Kidney (tissue), 14 donors: ENCODE results near the gene RNF182. TPM values are rescaled to one million over a fixed set of nuclear protein-coding genes. Genes with fewer than 3 reads are reported as not detected.

Experiments used
- DNase-seq, 5 donors: peaks; one replicate each; pipeline ENCODE4 v3.0.0-alpha.2; 2013 to 2020
- FAIRE-seq: peaks from 2 replicates; lab custom pipeline; 2012; peaks lifted over from hg19 to GRCh38; lab: Jason Lieb, UNC
- H3K27ac ChIP-seq, 2 donors: one replicate each; pipeline ENCODE4 v1.7.0; 2013; ENCODE audit warnings: low read depth in 2 of 2, low read length in 2 of 2, inconsistent platforms in 1 of 2
- H3K27me3 ChIP-seq: one replicate; pipeline ENCODE4 v1.7.1; 2013; ENCODE audit warnings: low read length, inconsistent platforms; ENCODE audit not compliant: control insufficient read depth, insufficient read depth
- H3K36me3 ChIP-seq, 3 donors: one replicate each; pipeline versions ENCODE4 v1.7.0 to v1.7.1; 2013; ENCODE audit warnings: low read length in 3 of 3, control low read depth in 1 of 3, inconsistent platforms in 1 of 3; ENCODE audit not compliant: insufficient read depth in 3 of 3, control insufficient read depth in 2 of 3
- H3K4me1 ChIP-seq, 3 donors: one replicate each; pipeline versions ENCODE4 v1.7.0 to v1.7.1; 2013; ENCODE audit warnings: low read length in 3 of 3, inconsistent platforms in 1 of 3, low read depth in 1 of 3; ENCODE audit not compliant: control insufficient read depth in 2 of 3, insufficient read depth in 2 of 3
- H3K4me3 ChIP-seq, 3 donors: one replicate each; pipeline versions ENCODE4 v1.7.0 to v1.8.1; 2013; ENCODE audit warnings: low read length in 3 of 3, control low read depth in 1 of 3, inconsistent platforms in 1 of 3
- H3K9ac ChIP-seq, 3 donors: one replicate each; pipeline versions ENCODE4 v1.7.0 to v1.7.1; 2013; ENCODE audit warnings: low read length in 3 of 3, control low read depth in 1 of 3, inconsistent platforms in 1 of 3
- H3K9me3 ChIP-seq, 3 donors: one replicate each; pipeline versions ENCODE4 v1.7.0 to v1.7.1; 2013; ENCODE audit warnings: low read length in 3 of 3, control low read depth in 1 of 3, inconsistent platforms in 1 of 3; ENCODE audit not compliant: control insufficient read depth in 2 of 3, insufficient read depth in 1 of 3
- CTCF ChIP-seq: IDR thresholded peaks from 3 replicates; pipeline ENCODE4 v1.5.1; 2012; ENCODE audit warnings: mild to moderate bottlenecking, moderate library complexity, borderline replicate concordance; ENCODE audit not compliant: insufficient read depth; ENCODE audit errors: extremely low read depth
- intact Hi-C: fragments of 100-400 bp; cut with DNase I; formaldehyde crosslinking; loops from one replicate; pipeline ENCODE4 v1.11.1; 2022
- polyA plus RNA-seq: library from polyadenylated mRNA; stranded (reverse); fragments of 350-450 nt; fragmentation: Illumina TruSeq; extraction: RNeasy Lipid Tissue Mini Kit (QIAGEN cat#74804); gene quantifications from one replicate; pipeline ENCODE4 v1.2.3, GENCODE V29; 2014; ENCODE audit warnings: low read depth, low replicate concordance; ENCODE audit not compliant: insufficient read depth
- total RNA-seq: library from RNA; stranded (reverse); fragmentation: NEBNext Ultra II Directional; extraction: Animal tissue kit (Norgen Biotek cat#: 25700); gene quantifications from one replicate; pipeline ENCODE4 v1.2.1, GENCODE V29; 2021
- donor health status: control.
- donor health status: control.
- donor health status: control.
- donor health status: control.
- donor health status: control.
- donor health status: DM: yes; HTN: yes; CAD: no.
- donor health status: Normal renal cell carcinoma (clear cell type).

Gene RNF182
- total and polyA plus RNA-seq, 2 donors from 2014 or later = 0.90 to 3.9 TPM

GRCh38 chr6:13987400-13987865 is 62.7 kb downstream of the RNF182 start:
- DNase-seq (no peak), FAIRE-seq (no peak)
- H3K4me3 ChIP-seq = no peak overlapping the region
- no peaks in the 10 kb centered on the region for H3K27me3 ChIP-seq
- intact Hi-C loops = no loop called here
- no peaks in the 10 kb centered on the region for H3K36me3 ChIP-seq
- H3K4me1 ChIP-seq = no peaks in the 10 kb centered on the region
- no peak overlapping the region for H3K9ac ChIP-seq
- no peak for TF ChIP-seq CTCF
- no peak overlapping the region for H3K27ac ChIP-seq
- no peaks in the 10 kb centered on the region for H3K9me3 ChIP-seq

- DNase-seq (no peak), FAIRE-seq (no peak)
- Histone ChIP-seq H3K36me3 (no peaks in the 10 kb centered on the region), H3K27me3 (no peaks in the 10 kb centered on the region), H3K9me3 (no peaks in the 10 kb centered on the region), H3K9ac (no peak overlapping the region), H3K4me3 (no peak overlapping the region), H3K4me1 (no peaks in the 10 kb centered on the region), H3K27ac (no peak overlapping the region)
- intact Hi-C loops = no loop called here
- TF ChIP-seq CTCF = no peak
These were observed 63.4 kb downstream of the RNF182 start for GRCh38 chr6:13988049-13988738.

- intact Hi-C loops = no loop called here
These were observed 64.2 kb downstream of the RNF182 start for GRCh38 chr6:13988908-13989307.

More at GRCh38 chr6:13988908-13989307, 64.2 kb downstream of the RNF182 start:
- H3K9me3 ChIP-seq = no peaks in the 10 kb centered on the region
- no peak for DNase-seq
- no peak overlapping the region for H3K4me3 ChIP-seq
- H3K36me3 ChIP-seq = no peaks in the 10 kb centered on the region
- no peaks in the 10 kb centered on the region for H3K4me1 ChIP-seq
- FAIRE-seq = no peak
- H3K27ac ChIP-seq = no peak overlapping the region
- TF ChIP-seq CTCF = no peak
- no peak overlapping the region for H3K9ac ChIP-seq
- no peaks in the 10 kb centered on the region for H3K27me3 ChIP-seq
